Brain pericyte (primary cell): Measurements from ENCODE around the gene GRHL3.
A peak's percentile ranks its signal among the peaks of the same experiment; 100 is the strongest.

Experiments used
- DNase-seq: peaks from one replicate; pipeline ENCODE4 v3.0.0-alpha.2; 2012; ENCODE audit warnings: low read depth, low spot score

GRHL3 gene

GRCh38 chr1:24343412-24344089 is 24.4 kb downstream of the GRHL3 start:
- DNase-seq: no peak

- DNase-seq: no peak
These were observed 25.1 kb downstream of the GRHL3 start for GRCh38 chr1:24344090-24344742.

GRCh38 chr1:24345334-24345733 is 26.2 kb downstream of the GRHL3 start:
- no peak for DNase-seq

GRCh38 chr1:24347159-24347934 is 28.2 kb downstream of the GRHL3 start:
- DNase-seq: no peak

GRCh38 chr1:24348196-24348595 is 29.0 kb downstream of the GRHL3 start:
- DNase-seq: no peak

- DNase-seq: no peak
These were observed 30.7 kb downstream of the GRHL3 start for GRCh38 chr1:24349891-24350290.

- DNase-seq: no peak
These were observed 32.1 kb downstream of the GRHL3 start for GRCh38 chr1:24351247-24351646.

- no peak for DNase-seq
These were observed 32.9 kb downstream of the GRHL3 start for GRCh38 chr1:24351918-24352627.

- no peak for DNase-seq
These were observed 34.2 kb downstream of the GRHL3 start for GRCh38 chr1:24353292-24353891.

- no peak for DNase-seq
These were observed 36.3 kb downstream of the GRHL3 start for GRCh38 chr1:24355466-24355865.

- DNase-seq: no peak
These were observed 37.9 kb downstream of the GRHL3 start for GRCh38 chr1:24357038-24357437.

GRCh38 chr1:24360681-24361080 is 41.5 kb downstream of the GRHL3 start:
- DNase-seq: no peak

- no peak for DNase-seq
These were observed 42.7 kb downstream of the GRHL3 start for GRCh38 chr1:24361811-24362210.

GRCh38 chr1:24362396-24362795 is 43.2 kb downstream of the GRHL3 start:
- no peak for DNase-seq

GRCh38 chr1:24362982-24363614 is 43.9 kb downstream of the GRHL3 start:
- DNase-seq: peak; percentile 84

GRCh38 chr1:24363994-24364393 is 44.8 kb downstream of the GRHL3 start:
- no peak for DNase-seq

GRCh38 chr1:24364605-24364974 is 45.4 kb downstream of the GRHL3 start:
- no peak for DNase-seq

- DNase-seq: peak; percentile 44
These were observed 46.0 kb downstream of the GRHL3 start for GRCh38 chr1:24364975-24365678.

- DNase-seq: no peak
These were observed 47.5 kb downstream of the GRHL3 start for GRCh38 chr1:24366707-24367106.

GRCh38 chr1:24369199-24369598 is 50.0 kb downstream of the GRHL3 start:
- no peak for DNase-seq

GRCh38 chr1:24369801-24370200 is 50.6 kb downstream of the GRHL3 start:
- DNase-seq: no peak
